Measurements from ENCODE around the gene TFEB.

Gene TFEB

DNA sequence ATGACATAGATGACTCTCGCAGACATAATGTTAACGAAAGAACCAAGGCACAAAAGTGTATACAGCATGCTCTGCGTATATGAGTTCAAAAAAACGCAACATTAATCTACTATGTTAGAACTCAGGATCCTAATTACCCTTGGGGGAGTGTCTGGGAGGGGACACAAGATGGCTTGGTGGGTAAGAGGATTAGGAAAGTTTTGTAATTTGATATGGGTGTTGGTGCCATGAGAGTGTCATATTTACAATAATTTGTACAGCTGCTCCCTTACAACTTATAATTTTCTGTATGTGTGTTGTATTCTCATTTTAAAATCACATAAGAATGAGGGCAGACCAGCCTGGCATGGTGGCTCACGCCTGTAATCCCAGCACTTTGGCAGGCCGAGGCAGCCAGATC is 38.6 kb downstream of the TFEB start:
- in situ Hi-C loops (cut with MboI; ENCODE audit: low pct_unique_long_range_greater_than_20kb, low sequenced_read_pairs, unreplicated experiment) = no loop called here
- TF ChIP-seq, protein P1, sequence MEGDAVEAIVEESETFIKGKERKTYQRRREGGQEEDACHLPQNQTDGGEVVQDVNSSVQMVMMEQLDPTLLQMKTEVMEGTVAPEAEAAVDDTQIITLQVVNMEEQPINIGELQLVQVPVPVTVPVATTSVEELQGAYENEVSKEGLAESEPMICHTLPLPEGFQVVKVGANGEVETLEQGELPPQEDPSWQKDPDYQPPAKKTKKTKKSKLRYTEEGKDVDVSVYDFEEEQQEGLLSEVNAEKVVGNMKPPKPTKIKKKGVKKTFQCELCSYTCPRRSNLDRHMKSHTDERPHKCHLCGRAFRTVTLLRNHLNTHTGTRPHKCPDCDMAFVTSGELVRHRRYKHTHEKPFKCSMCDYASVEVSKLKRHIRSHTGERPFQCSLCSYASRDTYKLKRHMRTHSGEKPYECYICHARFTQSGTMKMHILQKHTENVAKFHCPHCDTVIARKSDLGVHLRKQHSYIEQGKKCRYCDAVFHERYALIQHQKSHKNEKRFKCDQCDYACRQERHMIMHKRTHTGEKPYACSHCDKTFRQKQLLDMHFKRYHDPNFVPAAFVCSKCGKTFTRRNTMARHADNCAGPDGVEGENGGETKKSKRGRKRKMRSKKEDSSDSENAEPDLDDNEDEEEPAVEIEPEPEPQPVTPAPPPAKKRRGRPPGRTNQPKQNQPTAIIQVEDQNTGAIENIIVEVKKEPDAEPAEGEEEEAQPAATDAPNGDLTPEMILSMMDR (IDR thresholded peaks at IDR 0.05; ENCODE audit: extremely low read depth, insufficient read depth, missing control alignments) = no peak
- no peak for DNase-seq (ENCODE audit: low spot score)

DNA sequence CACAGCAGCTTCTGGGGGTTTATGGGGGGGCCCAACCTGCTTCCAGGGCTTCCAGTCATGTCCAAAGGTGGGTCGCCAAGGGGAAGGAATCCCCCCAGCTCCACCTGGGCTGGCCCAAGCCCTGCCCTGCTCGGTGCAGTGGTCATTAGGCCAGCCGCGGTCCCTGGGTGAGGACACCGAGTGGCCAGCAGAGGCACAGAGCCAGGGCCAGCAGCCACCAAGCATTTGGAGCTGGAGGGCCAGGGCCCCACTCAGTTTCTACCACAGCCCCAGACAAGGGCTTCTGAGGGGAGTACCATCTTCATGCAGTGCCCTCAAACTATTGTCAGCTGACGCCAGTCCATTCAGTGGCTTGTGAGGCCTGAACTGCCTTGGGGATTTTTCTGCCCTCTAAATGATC is 39.6 kb downstream of the TFEB start:
- in situ Hi-C loops (cut with MboI; ENCODE audit: low pct_unique_long_range_greater_than_20kb, low sequenced_read_pairs, unreplicated experiment) = no loop called here

DNA sequence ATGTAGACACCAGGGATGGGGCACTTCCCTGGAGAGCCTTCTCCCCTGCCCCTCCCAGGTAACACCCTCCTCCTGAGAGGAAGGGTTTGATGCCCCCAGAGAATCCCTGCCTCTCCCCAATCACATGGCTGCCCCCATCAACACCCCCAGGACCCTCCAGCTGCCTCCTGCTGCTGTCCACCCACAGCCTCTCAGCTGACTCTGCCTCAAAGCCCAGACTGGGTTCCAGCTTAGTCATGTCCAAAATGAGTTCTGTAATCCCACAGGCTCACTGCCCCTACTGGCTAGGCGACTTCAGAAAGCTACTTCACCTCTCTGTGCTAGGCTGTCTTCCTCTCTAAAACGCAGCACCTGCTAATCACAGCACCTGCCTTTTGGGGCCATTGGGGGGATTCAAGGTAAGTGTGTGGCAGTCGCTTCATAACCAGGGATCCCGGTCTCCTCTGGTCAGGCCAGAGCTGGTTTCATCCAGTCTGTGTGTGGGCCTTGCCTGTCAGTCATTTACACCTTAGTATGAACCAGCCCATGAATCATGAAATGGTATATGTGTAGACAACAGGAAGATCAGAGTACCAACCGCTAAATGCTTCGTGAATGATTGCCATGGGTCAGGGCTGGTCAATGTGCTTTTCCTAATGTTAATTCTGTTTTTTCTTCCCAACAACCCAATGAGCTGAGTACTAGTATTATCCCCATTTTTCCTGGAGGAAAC is 40.4 kb downstream of the TFEB start:
- TF ChIP-seq, protein P1 (IDR thresholded peaks at IDR 0.05; ENCODE audit: extremely low read depth, insufficient read depth, missing control alignments) = no peak
- no peak for DNase-seq (ENCODE audit: low spot score)
- in situ Hi-C loops (cut with MboI; ENCODE audit: low pct_unique_long_range_greater_than_20kb, low sequenced_read_pairs, unreplicated experiment) = no loop called here

More for the DNA sequence above, 39.6 kb downstream of the TFEB start:
- DNase-seq (ENCODE audit: low spot score) = no peak
- TF ChIP-seq, protein P1 (IDR thresholded peaks at IDR 0.05; ENCODE audit: extremely low read depth, insufficient read depth, missing control alignments) = no peak

DNA sequence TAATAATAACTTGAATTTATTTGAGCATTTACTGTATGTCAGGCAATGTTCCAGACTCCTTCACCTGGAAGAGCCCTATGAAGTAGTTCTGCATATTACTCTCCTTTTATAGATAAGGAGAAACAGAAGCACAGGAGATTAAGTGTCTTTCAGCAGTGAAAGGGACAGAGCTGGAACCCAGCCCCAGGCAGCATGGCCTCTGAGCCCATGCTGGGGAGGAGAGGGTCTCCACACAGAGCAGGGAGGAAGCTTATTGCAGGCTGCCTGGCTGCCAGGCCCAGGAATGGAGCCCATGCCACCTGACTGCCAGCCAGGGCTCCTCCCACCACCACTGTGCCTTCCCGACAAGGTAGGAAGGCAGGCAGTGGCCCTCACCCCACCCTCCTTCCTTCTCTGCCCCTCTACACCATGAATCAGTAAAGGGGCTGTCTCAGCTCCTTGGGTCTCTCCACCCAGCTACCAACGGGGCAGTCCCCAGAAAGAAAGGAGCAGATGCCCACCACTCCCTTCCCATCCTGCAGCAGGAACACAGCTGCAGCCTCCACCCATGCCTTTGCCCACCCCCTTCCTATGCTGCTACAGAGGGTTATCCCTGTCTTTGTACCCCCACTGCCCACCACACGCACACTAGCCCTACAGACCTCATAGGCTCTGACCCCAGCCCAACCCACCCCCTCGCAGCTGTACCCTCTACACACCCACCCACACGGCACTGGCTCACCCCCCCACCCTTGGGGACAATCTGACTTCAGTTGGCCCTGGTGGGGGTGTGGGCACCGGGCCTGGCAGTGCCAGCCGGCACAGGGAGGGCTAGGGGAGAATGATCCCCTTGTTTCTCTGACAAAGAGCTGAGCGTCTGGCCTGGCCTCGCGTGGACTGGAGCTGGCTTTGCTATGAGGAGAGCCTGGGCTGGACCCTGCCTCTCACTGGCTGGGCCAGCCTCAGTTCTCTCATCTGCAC is 41.8 kb downstream of the TFEB start:
- TF ChIP-seq, protein P1 (IDR thresholded peaks at IDR 0.05; ENCODE audit: extremely low read depth, insufficient read depth, missing control alignments) = no peak
- DNase-seq (ENCODE audit: low spot score) = no peak
- in situ Hi-C loops (cut with MboI; ENCODE audit: low pct_unique_long_range_greater_than_20kb, low sequenced_read_pairs, unreplicated experiment) = no loop called here

DNA sequence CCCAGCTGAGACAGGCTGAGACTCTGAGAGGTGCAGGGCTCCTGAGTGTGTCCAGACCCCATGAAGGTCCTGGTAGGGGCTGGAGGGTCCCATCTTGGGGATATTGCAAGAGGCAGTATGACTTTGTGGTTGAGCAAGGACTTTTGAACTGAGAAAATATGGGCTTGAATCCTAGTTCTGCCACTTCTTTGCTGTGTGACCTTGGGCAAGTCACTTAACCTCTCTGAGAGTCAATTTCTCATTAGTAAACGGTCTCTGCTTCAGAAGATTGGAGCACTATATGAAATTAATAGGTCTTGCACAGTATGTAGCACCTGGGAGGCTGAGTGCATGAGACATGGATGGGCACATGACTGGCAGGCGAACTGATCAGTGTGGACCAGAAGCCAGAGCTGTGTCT is 42.7 kb downstream of the TFEB start:
- in situ Hi-C loops (cut with MboI; ENCODE audit: low pct_unique_long_range_greater_than_20kb, low sequenced_read_pairs, unreplicated experiment) = no loop called here
- TF ChIP-seq, protein P1 (IDR thresholded peaks at IDR 0.05; ENCODE audit: extremely low read depth, insufficient read depth, missing control alignments) = no peak
- DNase-seq (ENCODE audit: low spot score) = no peak

DNA sequence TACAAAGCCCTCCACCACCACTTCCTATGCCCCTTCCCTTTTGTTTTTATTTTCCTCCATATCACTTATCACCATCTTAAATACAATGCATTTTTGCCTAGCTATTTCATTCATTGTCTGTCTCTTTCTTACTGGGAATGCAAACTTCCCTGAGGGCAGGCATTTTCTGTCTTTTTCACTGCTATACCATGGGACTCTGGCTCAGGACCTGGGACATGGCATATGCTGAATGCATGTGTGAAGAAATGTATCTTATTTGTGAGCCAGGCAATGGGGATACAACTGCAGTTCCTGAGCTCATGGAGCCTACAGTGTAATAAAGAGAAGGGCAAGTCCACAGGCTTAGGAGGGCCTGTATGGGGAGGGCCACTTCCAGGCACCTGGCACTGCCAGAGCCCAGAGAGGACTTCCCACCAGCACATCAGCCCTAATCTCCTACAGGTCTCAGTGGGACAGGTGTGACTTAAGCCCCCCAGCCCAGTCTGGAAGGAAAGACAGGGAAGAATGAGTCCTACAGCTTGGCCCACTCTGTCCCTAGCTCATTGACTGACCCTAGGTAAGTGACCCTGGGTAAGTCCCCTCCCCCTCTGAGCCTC is 43.2 kb downstream of the TFEB start:
- DNase-seq (ENCODE audit: low spot score) = no peak
- TF ChIP-seq, protein P1 (IDR thresholded peaks at IDR 0.05; ENCODE audit: extremely low read depth, insufficient read depth, missing control alignments) = no peak
- in situ Hi-C loops (cut with MboI; ENCODE audit: low pct_unique_long_range_greater_than_20kb, low sequenced_read_pairs, unreplicated experiment) = no loop called here

Data from GM13977 (cell line).